Left ventricle myocardium inferior (tissue), 1 donor: ENCODE data around the gene FARP1. TPM values are rescaled to one million over a fixed set of nuclear protein-coding genes. Genes with fewer than 3 reads are reported as not detected.

Experiments used
- DNase-seq: peaks from one replicate; pipeline ENCODE4 v3.0.0-alpha.2; 2020
- H3K27ac ChIP-seq: fragments of 200-600 bp; replicated peaks from 2 replicates; pipeline ENCODE4 v1.8.0; 2021
- H3K27me3 ChIP-seq: fragments of 200-600 bp; 2 replicates; pipeline ENCODE4 v1.8.0; 2021; ENCODE audit warnings: low read depth
- H3K36me3 ChIP-seq: fragments of 200-600 bp; 2 replicates; pipeline ENCODE4 v1.8.0; 2021
- H3K4me1 ChIP-seq: fragments of 200-600 bp; 2 replicates; pipeline ENCODE4 v1.8.0; 2021
- H3K4me3 ChIP-seq: fragments of 200-600 bp; 2 replicates; pipeline ENCODE4 v1.8.0; 2021; ENCODE audit warnings: mild to moderate bottlenecking, moderate library complexity
- H3K9me3 ChIP-seq: fragments of 200-600 bp; replicated peaks from 2 replicates; pipeline ENCODE4 v1.8.0; 2021
- CTCF ChIP-seq: fragments of 200-600 bp; IDR thresholded peaks from 2 replicates; pipeline ENCODE4 v1.8.0; 2021; ENCODE audit warnings: antibody characterized with exemption, mild to moderate bottlenecking, borderline replicate concordance
- intact Hi-C: fragments of 100-400 bp; cut with micrococcal nuclease; formaldehyde crosslinking; loops from one replicate; pipeline ENCODE4 v1.11.0; 2022
- total RNA-seq: library from RNA; stranded (reverse); fragmentation: NEBNext Ultra II Directional; extraction: Animal tissue kit (Norgen Biotek cat#: 25700); gene quantifications from one replicate; pipeline ENCODE4 v1.2.1, GENCODE V29; 2021
- donor health status: DM: no; HTN: yes; CAD: no; lungs with severe emphysema.

Gene FARP1
- total RNA-seq, 1 donor from 2014 or later, result 17.6 TPM

GRCh38 chr13:98216135-98216565 is 73.3 kb downstream of the FARP1 start:
- Histone ChIP-seq H3K4me3 (no peak overlapping the region), H3K36me3 (no peaks in the 10 kb centered on the region), H3K27me3 (no peaks in the 10 kb centered on the region), H3K27ac (peak overlapping the region; percentile 2), H3K9me3 (no peaks in the 10 kb centered on the region), H3K4me1 (peaks cover 34% of the 10 kb centered on the region)
- no peak for TF ChIP-seq CTCF
- peak; percentile 39 for DNase-seq
- intact Hi-C loops, result no loop called here

GRCh38 chr13:98216711-98217285 is 73.9 kb downstream of the FARP1 start:
- H3K4me3 ChIP-seq, result no peak overlapping the region
- H3K27ac ChIP-seq, result peak overlapping the region; percentile 2
- no peak for TF ChIP-seq CTCF
- no peaks in the 10 kb centered on the region for H3K36me3 ChIP-seq
- no peak for DNase-seq
- H3K27me3 ChIP-seq, result no peaks in the 10 kb centered on the region
- intact Hi-C loops, result no loop called here
- H3K9me3 ChIP-seq, result no peaks in the 10 kb centered on the region
- H3K4me1 ChIP-seq, result peaks cover 38% of the 10 kb centered on the region

- Histone ChIP-seq H3K4me1 (peaks cover 44% of the 10 kb centered on the region), H3K27ac (no peak overlapping the region), H3K9me3 (no peaks in the 10 kb centered on the region), H3K4me3 (no peak overlapping the region), H3K36me3 (no peaks in the 10 kb centered on the region), H3K27me3 (no peaks in the 10 kb centered on the region)
- intact Hi-C loops, result no loop called here
- no peak for DNase-seq
- TF ChIP-seq CTCF, result no peak
Measured at GRCh38 chr13:98217597-98217996, 74.7 kb downstream of the FARP1 start.

DNA sequence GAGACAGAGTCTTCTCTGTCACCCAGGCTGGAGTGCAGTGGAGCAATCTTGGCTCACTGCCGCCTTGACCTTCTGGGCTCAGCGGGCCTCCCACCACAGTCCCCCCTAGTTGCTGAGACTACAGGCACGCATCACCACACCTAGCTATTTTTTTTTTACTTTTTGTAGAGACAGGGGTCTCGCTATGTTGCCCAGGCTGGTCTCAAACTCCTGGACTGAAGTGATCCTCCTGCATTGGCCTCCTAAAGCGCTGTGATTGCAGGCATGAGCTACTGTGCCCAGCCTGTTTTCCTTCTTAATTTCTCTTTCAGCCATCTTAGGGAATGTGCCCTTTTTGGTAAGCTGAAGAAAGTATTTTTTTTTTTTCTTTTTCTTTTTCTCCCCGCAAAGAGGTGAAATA is 76.8 kb downstream of the FARP1 start:
- Histone ChIP-seq H3K36me3 (no peaks in the 10 kb centered on the region), H3K27ac (peak overlapping the region; percentile 32), H3K4me3 (no peak overlapping the region), H3K9me3 (no peaks in the 10 kb centered on the region), H3K4me1 (peaks cover 33% of the 10 kb centered on the region), H3K27me3 (no peaks in the 10 kb centered on the region)
- no peak for DNase-seq
- intact Hi-C loops, result no loop called here
- TF ChIP-seq CTCF, result no peak

DNA sequence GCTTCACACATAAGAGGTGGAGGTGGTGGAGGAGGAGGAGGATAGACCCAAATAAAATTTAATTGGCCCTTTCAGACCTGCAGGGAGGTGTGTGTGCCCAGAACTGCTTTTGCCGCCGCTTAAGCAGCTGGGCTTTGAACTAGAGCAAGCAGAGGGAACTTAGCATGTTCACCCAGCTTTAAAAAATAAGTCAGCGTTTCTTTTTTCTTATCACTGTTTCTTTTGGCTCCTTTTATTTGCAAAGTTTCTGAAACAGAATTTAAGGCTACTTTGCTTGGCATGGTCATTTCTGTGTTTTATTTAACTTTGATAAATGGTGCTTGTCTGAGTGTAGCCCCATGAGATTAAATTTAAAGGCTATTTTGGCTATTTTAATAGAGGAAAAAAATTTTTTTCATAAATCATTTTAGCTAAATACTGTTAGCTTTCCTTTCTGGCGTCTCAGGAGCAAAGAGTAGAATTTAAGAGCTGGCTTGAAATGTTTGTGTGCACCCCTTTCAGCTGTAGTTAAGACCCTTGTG is 77.4 kb downstream of the FARP1 start:
- DNase-seq, result no peak
- H3K27ac ChIP-seq, result peak overlapping the region; percentile 32
- TF ChIP-seq CTCF, result no peak
- no peak overlapping the region for H3K4me3 ChIP-seq
- no peaks in the 10 kb centered on the region for H3K36me3 ChIP-seq
- no peaks in the 10 kb centered on the region for H3K9me3 ChIP-seq
- H3K4me1 ChIP-seq, result peaks cover 31% of the 10 kb centered on the region
- intact Hi-C loops, result no loop called here
- H3K27me3 ChIP-seq, result no peaks in the 10 kb centered on the region
